Mucosa of stomach (tissue), 1 donor: ENCODE data around the gene CNBP.
"Not testable (repeated sequence)": the region's sequence is repeated elsewhere in the genome, so short reads cannot be mapped to it uniquely, and the experiment has no call there.

Source experiments
- H3K27me3 ChIP-seq: one replicate; pipeline ENCODE4 v1.7.0; 2013; ENCODE audit warnings: mild to moderate bottlenecking, low read length; ENCODE audit not compliant: control insufficient read depth, insufficient read depth
- H3K36me3 ChIP-seq: one replicate; pipeline ENCODE4 v1.7.0; 2013; ENCODE audit warnings: low read length; ENCODE audit not compliant: control insufficient read depth, insufficient read depth
- H3K4me1 ChIP-seq: one replicate; pipeline ENCODE4 v1.7.0; 2013; ENCODE audit warnings: mild to moderate bottlenecking, low read length; ENCODE audit not compliant: control insufficient read depth, insufficient read depth
- H3K4me3 ChIP-seq: one replicate; pipeline ENCODE4 v1.7.0; 2013; ENCODE audit warnings: low read length
- H3K9ac ChIP-seq: one replicate; pipeline ENCODE4 v1.7.0; 2013; ENCODE audit warnings: mild to moderate bottlenecking, low read length, moderate library complexity
- H3K9me3 ChIP-seq: one replicate; pipeline ENCODE4 v1.7.0; 2013; ENCODE audit warnings: mild to moderate bottlenecking, low read length, moderate library complexity; ENCODE audit not compliant: control insufficient read depth
- donor health status: Pancreatic carcinoma.

The CNBP gene

DNA sequence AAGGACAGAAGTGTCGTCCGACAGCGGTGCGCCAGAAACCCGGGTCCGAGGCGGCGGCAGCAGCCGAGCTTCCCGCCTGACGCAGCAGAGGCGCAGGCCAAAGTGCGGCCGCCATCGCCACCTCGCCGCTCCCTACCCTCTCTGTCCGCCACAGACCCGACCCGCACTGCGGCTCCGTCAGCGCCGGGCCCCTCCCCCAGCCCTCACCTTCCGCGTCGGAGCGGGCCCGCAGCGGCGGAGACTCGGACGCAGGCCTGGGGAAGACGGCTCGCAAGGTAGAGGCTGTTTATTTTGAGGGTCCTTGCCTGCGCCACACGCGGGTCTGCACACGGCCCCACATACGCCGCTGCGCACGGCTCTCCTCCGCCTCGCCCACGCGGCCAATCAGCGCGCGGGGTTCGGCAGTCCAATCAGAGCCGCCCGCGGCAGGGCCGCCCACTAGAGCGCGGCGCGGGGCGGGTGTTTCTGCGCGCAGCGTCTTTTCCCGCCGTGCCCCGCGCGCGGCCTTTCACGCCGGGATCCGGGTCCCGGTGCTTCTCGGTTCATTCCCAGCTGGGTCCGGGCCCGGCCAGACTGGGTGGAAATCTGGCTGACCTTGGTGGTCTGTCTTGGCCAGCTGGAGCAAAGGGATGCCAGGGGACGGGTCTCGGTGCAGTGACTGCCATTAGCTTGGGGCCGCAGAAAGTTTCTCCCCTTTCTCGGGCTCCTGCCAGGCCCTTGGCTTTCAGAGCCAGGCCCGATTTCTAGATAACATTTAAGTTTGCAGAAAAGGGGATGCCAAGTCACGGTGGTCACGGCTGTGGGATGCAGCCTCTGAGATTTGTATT lies at the start of gene CNBP:
CNBP (minus strand) TSS at position 328 of the 827 bp plus-strand sequence. CDS start 12,139 bp downstream, outside the sequence.
- Histone ChIP-seq H3K36me3 (no peaks in the 10 kb centered on the region), H3K27me3 (no peaks in the 10 kb centered on the region), H3K4me1 (peaks cover 32% of the 10 kb centered on the region), H3K9me3 (no peaks in the 10 kb centered on the region), H3K9ac (peak within 1 kb of the TSS; percentile 89), H3K4me3 (peak within 1 kb of the TSS; percentile 79)

GRCh38 chr3:129231331-129232119 lies 47.8 kb upstream of the CNBP start:
- H3K9ac ChIP-seq = no peak overlapping the region
- no peaks in the 10 kb centered on the region for H3K9me3 ChIP-seq
- H3K27me3 ChIP-seq = no peaks in the 10 kb centered on the region
- peaks cover 13% of the 10 kb centered on the region for H3K4me1 ChIP-seq
- H3K36me3 ChIP-seq = no peaks in the 10 kb centered on the region
- H3K4me3 ChIP-seq = no peak overlapping the region

GRCh38 chr3:129230311-129231019 lies 46.8 kb upstream of the CNBP start:
- no peaks in the 10 kb centered on the region for H3K27me3 ChIP-seq
- H3K4me1 ChIP-seq = peaks cover 18% of the 10 kb centered on the region
- no peak overlapping the region for H3K9ac ChIP-seq
- H3K4me3 ChIP-seq = no peak overlapping the region
- no peaks in the 10 kb centered on the region for H3K36me3 ChIP-seq
- no peaks in the 10 kb centered on the region for H3K9me3 ChIP-seq

DNA sequence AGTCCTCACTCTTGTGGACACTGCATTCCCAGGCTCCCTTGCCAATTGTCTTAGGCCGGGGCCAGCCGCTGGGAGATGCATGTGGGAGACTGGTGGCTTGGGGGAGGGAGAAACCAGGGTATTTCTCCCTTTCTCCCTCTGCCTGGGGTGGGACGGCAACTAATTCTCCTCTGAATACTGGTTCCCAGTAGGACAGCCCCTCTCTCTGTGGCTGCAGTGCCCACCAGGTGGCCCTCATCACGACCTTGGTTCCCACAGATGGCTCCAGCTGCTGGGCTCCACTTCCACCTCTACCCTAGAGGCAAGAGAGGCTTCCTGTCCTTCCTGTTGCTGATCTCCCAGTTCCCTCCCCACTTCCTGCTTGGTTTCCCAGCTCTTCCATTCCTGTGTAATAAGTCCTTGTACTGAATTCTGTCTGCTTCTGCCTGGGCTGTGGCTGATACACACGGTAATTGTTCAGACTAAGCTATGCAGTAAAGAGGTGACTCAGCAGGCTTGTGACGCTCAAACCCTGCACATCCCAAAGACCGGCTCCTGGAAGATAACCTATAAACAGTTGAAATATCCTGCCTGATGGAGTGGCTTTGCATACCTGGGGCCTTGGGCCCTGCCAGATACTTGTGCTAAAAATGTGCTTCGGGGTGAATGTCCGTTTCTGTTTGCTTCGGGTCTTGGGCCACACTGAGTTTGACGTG lies 45.3 kb upstream of the CNBP start:
- Histone ChIP-seq H3K27me3 (no peaks in the 10 kb centered on the region), H3K4me3 (no peak overlapping the region), H3K36me3 (no peaks in the 10 kb centered on the region), H3K4me1 (peaks cover 25% of the 10 kb centered on the region), H3K9me3 (no peaks in the 10 kb centered on the region), H3K9ac (no peak overlapping the region)

- Histone ChIP-seq H3K27me3 (no peaks in the 10 kb centered on the region), H3K9ac (no peak overlapping the region), H3K9me3 (no peaks in the 10 kb centered on the region), H3K4me3 (no peak overlapping the region), H3K36me3 (no peaks in the 10 kb centered on the region), H3K4me1 (peaks cover 25% of the 10 kb centered on the region)
Measured at GRCh38 chr3:129226374-129226773, 42.7 kb upstream of the CNBP start.

- Histone ChIP-seq H3K9ac (peak overlapping the region; percentile 38), H3K36me3 (no peaks in the 10 kb centered on the region), H3K27me3 (no peaks in the 10 kb centered on the region), H3K9me3 (no peaks in the 10 kb centered on the region), H3K4me3 (peak overlapping the region; percentile 37), H3K4me1 (peaks cover 21% of the 10 kb centered on the region)
Measured at GRCh38 chr3:129224984-129225393, 41.3 kb upstream of the CNBP start.

DNA sequence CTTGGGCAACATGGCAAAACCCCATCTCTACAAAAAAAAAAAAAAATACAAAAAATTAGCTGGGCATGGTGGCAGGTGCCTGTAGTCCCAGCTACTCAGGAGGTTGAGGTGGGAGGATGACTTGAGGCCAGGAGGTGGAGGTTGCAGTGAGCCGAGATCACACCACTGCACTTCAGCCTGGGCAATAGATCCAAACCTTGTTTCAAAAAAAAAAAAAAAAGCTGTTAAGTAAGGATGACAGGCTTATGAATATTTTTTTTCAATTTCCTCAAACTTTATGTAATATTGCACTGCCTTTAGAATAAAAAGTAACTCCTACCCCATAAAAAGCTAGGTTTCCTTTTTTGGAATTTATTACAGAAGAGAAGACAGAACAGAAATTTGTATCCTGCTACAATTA lies 40.7 kb upstream of the CNBP start:
- peaks cover 20% of the 10 kb centered on the region for H3K4me1 ChIP-seq
- not testable (repeated sequence) for H3K9ac ChIP-seq, H3K9me3 ChIP-seq, H3K27me3 ChIP-seq, H3K36me3 ChIP-seq, H3K4me3 ChIP-seq

- H3K9me3 ChIP-seq = no peaks in the 10 kb centered on the region
- H3K27me3 ChIP-seq = no peaks in the 10 kb centered on the region
- no peak overlapping the region for H3K4me3 ChIP-seq
- H3K4me1 ChIP-seq = no peaks in the 10 kb centered on the region
- H3K36me3 ChIP-seq = no peaks in the 10 kb centered on the region
- no peak overlapping the region for H3K9ac ChIP-seq
Measured at GRCh38 chr3:129218742-129219141, 35.0 kb upstream of the CNBP start.

DNA sequence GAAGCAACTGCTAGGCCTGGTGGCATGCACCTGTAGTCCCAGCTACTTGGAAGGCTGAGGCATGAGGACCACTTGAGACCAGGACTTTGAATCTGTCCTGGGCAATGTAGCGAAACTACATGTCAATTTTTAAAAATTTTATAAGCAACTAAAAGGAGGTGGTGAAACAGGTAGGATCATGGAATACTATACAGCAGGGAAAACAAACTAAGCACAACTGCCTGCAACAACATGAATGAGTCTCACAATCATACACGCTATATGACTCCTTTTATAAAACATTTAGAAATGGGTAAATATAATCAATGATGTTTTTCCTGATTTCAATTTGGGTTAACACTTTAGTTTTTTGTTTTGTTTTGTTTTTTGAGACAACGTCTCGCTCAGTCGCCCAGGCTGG lies 29.5 kb upstream of the CNBP start:
- no peaks in the 10 kb centered on the region for H3K27me3 ChIP-seq
- no peaks in the 10 kb centered on the region for H3K36me3 ChIP-seq
- H3K9ac ChIP-seq = no peak overlapping the region
- peaks cover 14% of the 10 kb centered on the region for H3K4me1 ChIP-seq
- no peaks in the 10 kb centered on the region for H3K9me3 ChIP-seq
- no peak overlapping the region for H3K4me3 ChIP-seq

GRCh38 chr3:129211772-129212171 lies 28.1 kb upstream of the CNBP start:
- Histone ChIP-seq H3K4me1 (peaks cover 14% of the 10 kb centered on the region), H3K4me3 (no peak overlapping the region), H3K9ac (no peak overlapping the region), H3K27me3 (no peaks in the 10 kb centered on the region), H3K36me3 (no peaks in the 10 kb centered on the region), H3K9me3 (no peaks in the 10 kb centered on the region)

GRCh38 chr3:129211345-129211744 lies 27.6 kb upstream of the CNBP start:
- H3K9ac ChIP-seq = no peak overlapping the region

More at GRCh38 chr3:129211345-129211744, 27.6 kb upstream of the CNBP start:
- Histone ChIP-seq H3K36me3 (no peaks in the 10 kb centered on the region), H3K27me3 (no peaks in the 10 kb centered on the region), H3K4me1 (peaks cover 14% of the 10 kb centered on the region), H3K9me3 (no peaks in the 10 kb centered on the region), H3K4me3 (no peak overlapping the region)
